H9 (cell line): ENCODE results near the gene YKT6. TPM values are rescaled to one million over a fixed set of nuclear protein-coding genes. Genes with fewer than 3 reads are reported as not detected.

Source experiments
- DNase-seq: peaks from one replicate; pipeline ENCODE4 v3.0.0-alpha.2; 2017
- H2AFZ ChIP-seq: one replicate; pipeline ENCODE4 v1.6.1; 2013; ENCODE audit warnings: mild to moderate bottlenecking, low read length, control low read depth, moderate library complexity
- H2AK5ac ChIP-seq: 2 replicates; pipeline ENCODE4 v1.6.1; 2013; ENCODE audit warnings: low read length, control low read depth, mixed read lengths; ENCODE audit not compliant: insufficient read length
- H2BK120ac ChIP-seq: one replicate; pipeline ENCODE4 v1.6.1; 2013; ENCODE audit warnings: low read depth, mild to moderate bottlenecking, low read length, control low read depth, inconsistent platforms; ENCODE audit not compliant: poor library complexity, severe bottlenecking
- H2BK12ac ChIP-seq: 2 replicates; pipeline ENCODE4 v1.6.1; 2013; ENCODE audit warnings: low read length, control low read depth, mixed read lengths, low read depth; ENCODE audit not compliant: insufficient read length
- H2BK15ac ChIP-seq: 2 replicates; pipeline ENCODE4 v1.6.1; 2013; ENCODE audit warnings: low read depth, low read length, control low read depth
- H2BK20ac ChIP-seq: one replicate; pipeline ENCODE4 v1.6.1; 2013; ENCODE audit warnings: low read depth, mild to moderate bottlenecking, low read length, control low read depth, inconsistent platforms; ENCODE audit not compliant: poor library complexity, severe bottlenecking
- H2BK5ac ChIP-seq: 2 replicates; pipeline ENCODE4 v1.6.1; 2013; ENCODE audit warnings: low read length, control low read depth, mixed read lengths; ENCODE audit not compliant: insufficient read length
- H3K14ac ChIP-seq: 2 replicates; pipeline ENCODE4 v1.6.1; 2013; ENCODE audit warnings: low read length, control low read depth; ENCODE audit not compliant: insufficient read depth
- H3K18ac ChIP-seq: 2 replicates; pipeline ENCODE4 v1.6.1; 2013; ENCODE audit warnings: low read depth, mild to moderate bottlenecking, mixed read lengths, low read length, control low read depth; ENCODE audit not compliant: insufficient read length
- H3K23ac ChIP-seq: 2 replicates; pipeline ENCODE4 v1.6.1; 2013; ENCODE audit warnings: low read length, control low read depth, mixed read lengths, low read depth; ENCODE audit not compliant: insufficient read length
- H3K23me2 ChIP-seq: 2 replicates; pipeline ENCODE4 v1.6.1; 2013; ENCODE audit warnings: low read depth, mild to moderate bottlenecking, mixed read lengths, low read length, control low read depth; ENCODE audit not compliant: insufficient read length, poor library complexity, severe bottlenecking
- H3K27ac ChIP-seq: 2 replicates; pipeline ENCODE4 v1.5.1; 2013; ENCODE audit warnings: low read length, control low read depth, mixed read lengths, low read depth; ENCODE audit not compliant: insufficient read length
- H3K27me3 ChIP-seq: 2 replicates; pipeline ENCODE4 v1.6.1; 2013; ENCODE audit warnings: low read length, control low read depth, inconsistent platforms; ENCODE audit not compliant: insufficient read depth
- H3K4ac ChIP-seq: 2 replicates; pipeline ENCODE4 v1.6.1; 2013; ENCODE audit warnings: low read depth, mild to moderate bottlenecking, control low read depth, inconsistent platforms, low read length, moderate library complexity
- H3K4me1 ChIP-seq: 2 replicates; pipeline ENCODE4 v1.6.1; 2013; ENCODE audit warnings: low read length, control low read depth, inconsistent platforms; ENCODE audit not compliant: insufficient read depth
- H3K4me2 ChIP-seq: 2 replicates; pipeline ENCODE4 v1.6.1; 2013; ENCODE audit warnings: low read length, control low read depth, mixed read lengths; ENCODE audit not compliant: insufficient read length, insufficient read depth
- H3K56ac ChIP-seq: 2 replicates; pipeline ENCODE4 v1.6.1; 2013; ENCODE audit warnings: low read depth, mild to moderate bottlenecking, mixed read lengths, low read length, control low read depth; ENCODE audit not compliant: insufficient read length
- H3K79me1 ChIP-seq: 2 replicates; pipeline ENCODE4 v1.6.1; 2013; ENCODE audit warnings: low read depth, mild to moderate bottlenecking, moderate library complexity, low read length, control low read depth, inconsistent platforms; ENCODE audit not compliant: insufficient read depth, poor library complexity, severe bottlenecking
- H3K79me2 ChIP-seq: 2 replicates; pipeline ENCODE4 v1.6.1; 2013; ENCODE audit warnings: low read length, control low read depth, inconsistent platforms; ENCODE audit not compliant: insufficient read depth
- H3K9ac ChIP-seq: 2 replicates; pipeline ENCODE4 v1.6.1; 2013; ENCODE audit warnings: low read length, control low read depth, mixed read lengths; ENCODE audit not compliant: insufficient read length; ENCODE audit errors: extremely low read depth
- H3K9me3 ChIP-seq: one replicate; pipeline ENCODE4 v1.6.1; 2013; ENCODE audit warnings: low read depth, low read length, inconsistent platforms; ENCODE audit not compliant: control insufficient read depth
- H3T11ph ChIP-seq: one replicate; pipeline ENCODE4 v1.6.1; 2013; ENCODE audit warnings: mild to moderate bottlenecking, low read length, control low read depth, inconsistent platforms
- H4K20me1 ChIP-seq: one replicate; pipeline ENCODE4 v1.6.1; 2013; ENCODE audit not compliant: control insufficient read depth, insufficient read length, insufficient read depth
- H4K5ac ChIP-seq: 2 replicates; pipeline ENCODE4 v1.6.1; 2013; ENCODE audit warnings: low read depth, mild to moderate bottlenecking, mixed read lengths, low read length, control low read depth; ENCODE audit not compliant: insufficient read length
- H4K8ac ChIP-seq: replicated peaks from 2 replicates; pipeline ENCODE4 v1.6.1; 2013; ENCODE audit warnings: low read length, control low read depth, mixed read lengths, low read depth; ENCODE audit not compliant: insufficient read length
- H4K91ac ChIP-seq: 2 replicates; pipeline ENCODE4 v1.6.1; 2013; ENCODE audit warnings: low read depth, mild to moderate bottlenecking, moderate library complexity, mixed read lengths, low read length, control low read depth; ENCODE audit not compliant: insufficient read length
- H3K27ac Mint-ChIP-seq, 3 experiments: 2 replicates in 2 of 3; 3 replicates in 1 of 3; pipeline ENCODE4 v1.8.0; 2020 to 2021; ENCODE audit warnings: mixed read lengths in 3 of 3, mild to moderate bottlenecking in 1 of 3, moderate library complexity in 1 of 3
- H3K27me3 Mint-ChIP-seq: 2 replicates; pipeline ENCODE4 v1.8.0; 2021; ENCODE audit warnings: low read depth, mild to moderate bottlenecking, moderate library complexity, mixed read lengths
- H3K36me3 Mint-ChIP-seq, 3 experiments: 2 replicates in 2 of 3; 3 replicates in 1 of 3; pipeline ENCODE4 v1.8.0; 2020 to 2021; ENCODE audit warnings: low read depth in 3 of 3, mixed read lengths in 3 of 3; ENCODE audit not compliant: insufficient read depth in 1 of 3
- H3K4me1 Mint-ChIP-seq, 2 experiments: 2 replicates each; pipeline ENCODE4 v1.8.0; 2020; ENCODE audit warnings: mixed read lengths in 2 of 2
- H3K4me3 Mint-ChIP-seq, 2 experiments: 2 replicates in 1 of 2; 3 replicates in 1 of 2; pipeline ENCODE4 v1.8.0; 2020 to 2021; ENCODE audit warnings: mild to moderate bottlenecking in 2 of 2, mixed read lengths in 2 of 2, moderate library complexity in 1 of 2
- H3K9me3 Mint-ChIP-seq, 2 experiments: 2 replicates in 1 of 2; 3 replicates in 1 of 2; pipeline ENCODE4 v1.8.0; 2020; ENCODE audit warnings: mild to moderate bottlenecking in 2 of 2, mixed read lengths in 2 of 2, moderate library complexity in 1 of 2
- CTCF ChIP-seq: fragments of 200-600 bp; sonication (generic); conservative IDR thresholded peaks from 3 replicates; pipeline ENCODE4 v1.8.0; 2021; ENCODE audit warnings: antibody characterized with exemption, mild to moderate bottlenecking
- WGBS: extraction: QIAGEN DNeasy Blood & Tissue Kit; methylation state at CpG from one replicate; pipeline ENCODE4 v1.1.7; 2013; ENCODE audit warnings: missing lambda C conversion rate, low lambda C conversion rate, mixed read lengths; ENCODE audit not compliant: insufficient read length; ENCODE audit errors: extremely low coverage; 5-methylcytosine and 5-hydroxymethylcytosine counted together
- total RNA-seq: library from RNA; stranded (reverse); gene quantifications from 2 replicates; pipeline ENCODE4 v1.2.1, GENCODE V29; 2021

YKT6 gene
- total RNA-seq, 1 experiment from 2014 or later: 104 TPM

- Histone ChIP-seq H3K14ac (no peak overlapping the region; the same call in 1 of the 2 replicates), H3K27me3 (no peaks in the 10 kb centered on the region), H4K20me1 (peaks cover 3% of the 10 kb centered on the region), H4K91ac (no peak overlapping the region), H2BK15ac (no peak overlapping the region), H2AFZ (no peak overlapping the region), H3K79me1 (no peaks in the 10 kb centered on the region), H2BK5ac (no peak overlapping the region), H4K8ac (no peak overlapping the region), H2BK120ac (no peak overlapping the region), H3K79me2 (no peaks in the 10 kb centered on the region), H3T11ph (no peak overlapping the region), H2BK12ac (no peak overlapping the region), H3K4ac (no peak overlapping the region), H3K23ac (no peak overlapping the region), H3K23me2 (no peaks in the 10 kb centered on the region), H3K9me3 (no peaks in the 10 kb centered on the region), H2BK20ac (no peak overlapping the region), H3K4me2 (no peak overlapping the region), H4K5ac (no peak overlapping the region), H3K4me1 (no peaks in the 10 kb centered on the region), H3K56ac (no peak overlapping the region), H2AK5ac (no peak overlapping the region), H3K18ac (no peak overlapping the region), H3K9ac (no peak overlapping the region), H3K27ac (no peak overlapping the region)
- no peak overlapping the region for H3K4me3 Mint-ChIP-seq
- DNase-seq: no peak
- no peak for TF ChIP-seq CTCF
- no peak overlapping the region for H3K27ac Mint-ChIP-seq
- no peaks in the 10 kb centered on the region; the same call in 1 of the 2 replicates for H3K27me3 Mint-ChIP-seq
- H3K9me3 Mint-ChIP-seq: no peaks in the 10 kb centered on the region
- H3K36me3 Mint-ChIP-seq: peaks cover 0 to 1% (median 0%) of the 10 kb centered on the region in 3 experiments; a peak in 1 of 7 replicates
- no CpG with 5 or more reads among the region's 10 CpGs for WGBS
- peaks cover 9 to 18% of the 10 kb centered on the region in 2 experiments for H3K4me1 Mint-ChIP-seq
Observed at GRCh38 chr7:44237696-44238095, 36.9 kb downstream of the YKT6 start.
